HG03354 (cell line): ENCODE results near the gene S100Z.
"Not testable (repeated sequence)": the region's sequence is repeated elsewhere in the genome, so short reads cannot be mapped to it uniquely, and the experiment has no call there.

Experiments used
- ATAC-seq: cut with Tn5 transposase; IDR thresholded peaks from one replicate; pipeline ENCODE4 v1.9.1; 2021; ENCODE audit warnings: mild to moderate bottlenecking; ENCODE audit not compliant: unreplicated experiment, poor library complexity, severe bottlenecking

The S100Z gene

GRCh38 chr5:76822105-76822731 lies 27.6 kb upstream of the S100Z start:
- not testable (repeated sequence) for ATAC-seq

GRCh38 chr5:76826416-76826815 lies 23.4 kb upstream of the S100Z start:
- not testable (repeated sequence) for ATAC-seq

GRCh38 chr5:76831110-76831452 lies 18.7 kb upstream of the S100Z start:
- ATAC-seq = no peak

- ATAC-seq = no peak
These were observed 13.6 kb upstream of the S100Z start for GRCh38 chr5:76836181-76836580.

- ATAC-seq = no peak
These were observed 13.2 kb upstream of the S100Z start for GRCh38 chr5:76836585-76836984.

GRCh38 chr5:76838481-76839261 lies 11.1 kb upstream of the S100Z start:
- no peak for ATAC-seq

GRCh38 chr5:76841361-76841760 lies 8.5 kb upstream of the S100Z start:
- no peak for ATAC-seq

GRCh38 chr5:76845890-76846289 lies 3.9 kb upstream of the S100Z start:
- no peak for ATAC-seq

- no peak for ATAC-seq
These were observed 830 bp downstream of the S100Z start for GRCh38 chr5:76850543-76851145.

- ATAC-seq = no peak
These were observed 2.0 kb downstream of the S100Z start for GRCh38 chr5:76851728-76852369.

GRCh38 chr5:76852772-76853171 lies 3.0 kb downstream of the S100Z start:
- no peak for ATAC-seq

- ATAC-seq = not testable (repeated sequence)
These were observed 3.9 kb downstream of the S100Z start for GRCh38 chr5:76853741-76854140.

GRCh38 chr5:76854644-76855043 lies 4.8 kb downstream of the S100Z start:
- no peak for ATAC-seq

- not testable (repeated sequence) for ATAC-seq
These were observed 5.7 kb downstream of the S100Z start for GRCh38 chr5:76855501-76855900.

GRCh38 chr5:76855961-76856360 lies 6.1 kb downstream of the S100Z start:
- ATAC-seq = peak; percentile 57

GRCh38 chr5:76856800-76857199 lies 7.0 kb downstream of the S100Z start:
- not testable (repeated sequence) for ATAC-seq

- no peak for ATAC-seq
These were observed 9.9 kb downstream of the S100Z start for GRCh38 chr5:76859591-76860247.

GRCh38 chr5:76861612-76862011 lies 11.8 kb downstream of the S100Z start:
- ATAC-seq = no peak

GRCh38 chr5:76863001-76863400 lies 13.2 kb downstream of the S100Z start:
- no peak for ATAC-seq

- no peak for ATAC-seq
These were observed 16.7 kb downstream of the S100Z start for GRCh38 chr5:76866503-76866902.
